Activated T-cell treated with anti-CD3 and anti-CD28 coated beads, Interleukin-2, amount 50 U/mL, for 24 hours (primary cell): ENCODE results near the gene CCDC92B.

Experiments
- DNase-seq: peaks from one replicate; pipeline ENCODE4 v3.0.0-alpha.2; 2020
- H3K27ac Mint-ChIP-seq: 2 replicates; pipeline ENCODE4 v1.8.0; 2020; ENCODE audit warnings: mild to moderate bottlenecking, mixed read lengths
- H3K27me3 Mint-ChIP-seq: 2 replicates; pipeline ENCODE4 v1.8.0; 2020; ENCODE audit warnings: mixed read lengths
- H3K36me3 Mint-ChIP-seq: 2 replicates; pipeline ENCODE4 v1.8.0; 2020; ENCODE audit warnings: low read depth, mixed read lengths
- H3K4me1 Mint-ChIP-seq: 2 replicates; pipeline ENCODE4 v1.8.0; 2020; ENCODE audit warnings: low read depth, mixed read lengths
- H3K4me3 Mint-ChIP-seq: 2 replicates; pipeline ENCODE4 v1.8.0; 2020; ENCODE audit warnings: mild to moderate bottlenecking, moderate library complexity, mixed read lengths
- H3K9me3 Mint-ChIP-seq: 2 replicates; pipeline ENCODE4 v1.8.0; 2020; ENCODE audit warnings: mixed read lengths

CCDC92B gene

DNA sequence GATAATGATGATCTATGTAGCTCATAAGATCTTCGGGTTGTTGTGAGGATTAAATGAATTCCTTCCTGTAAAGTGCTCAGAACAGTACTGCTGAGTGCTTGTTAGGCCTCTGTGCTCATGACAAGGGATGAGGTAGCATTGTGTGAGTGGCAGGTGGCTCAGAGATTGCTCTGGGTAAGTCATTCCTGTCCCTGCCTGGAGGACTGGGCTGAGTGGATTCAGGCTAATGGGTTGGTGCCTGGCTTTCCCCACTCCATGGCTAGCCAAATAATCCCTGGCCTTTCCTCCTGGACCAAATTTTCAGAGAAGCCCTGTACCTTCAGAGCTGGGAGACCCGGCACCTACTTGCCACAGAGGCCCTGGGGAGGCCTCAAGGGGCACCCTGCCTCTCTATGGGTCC is 1.3 kb upstream of the CCDC92B start:
- Mint-ChIP-seq H3K9me3 (no peaks in the 10 kb centered on the region), H3K4me1 (peaks cover 2% of the 10 kb centered on the region), H3K4me3 (no peak overlapping the region), H3K36me3 (no peaks in the 10 kb centered on the region), H3K27ac (no peak overlapping the region), H3K27me3 (peaks cover 73% of the 10 kb centered on the region)
- DNase-seq: no peak

DNA sequence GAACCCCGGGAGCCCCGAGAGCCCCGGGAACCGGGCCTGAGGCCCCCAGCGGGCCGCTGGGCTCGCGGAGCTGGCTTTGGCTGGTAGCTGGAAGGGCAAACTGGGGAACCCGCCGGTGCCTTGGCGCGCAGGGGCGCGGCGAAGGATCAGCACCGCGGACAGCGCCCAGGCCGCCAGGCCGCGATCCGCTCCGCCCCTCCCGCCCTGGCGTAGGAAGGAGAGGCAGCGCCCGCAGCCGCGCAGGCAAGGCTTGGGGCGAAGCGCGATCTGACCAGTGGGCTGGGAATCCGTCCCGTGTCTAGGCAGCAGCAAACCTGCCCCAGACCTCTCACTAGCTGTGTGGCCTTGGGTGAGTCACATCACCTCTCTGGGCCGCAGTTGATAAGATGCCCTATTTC is 331 bp upstream of the CCDC92B start:
- Mint-ChIP-seq H3K4me3 (no peak overlapping the region), H3K27me3 (peaks cover 76% of the 10 kb centered on the region), H3K27ac (no peak overlapping the region), H3K36me3 (no peaks in the 10 kb centered on the region), H3K9me3 (no peaks in the 10 kb centered on the region), H3K4me1 (no peaks in the 10 kb centered on the region)
- DNase-seq: peak; percentile 86

DNA sequence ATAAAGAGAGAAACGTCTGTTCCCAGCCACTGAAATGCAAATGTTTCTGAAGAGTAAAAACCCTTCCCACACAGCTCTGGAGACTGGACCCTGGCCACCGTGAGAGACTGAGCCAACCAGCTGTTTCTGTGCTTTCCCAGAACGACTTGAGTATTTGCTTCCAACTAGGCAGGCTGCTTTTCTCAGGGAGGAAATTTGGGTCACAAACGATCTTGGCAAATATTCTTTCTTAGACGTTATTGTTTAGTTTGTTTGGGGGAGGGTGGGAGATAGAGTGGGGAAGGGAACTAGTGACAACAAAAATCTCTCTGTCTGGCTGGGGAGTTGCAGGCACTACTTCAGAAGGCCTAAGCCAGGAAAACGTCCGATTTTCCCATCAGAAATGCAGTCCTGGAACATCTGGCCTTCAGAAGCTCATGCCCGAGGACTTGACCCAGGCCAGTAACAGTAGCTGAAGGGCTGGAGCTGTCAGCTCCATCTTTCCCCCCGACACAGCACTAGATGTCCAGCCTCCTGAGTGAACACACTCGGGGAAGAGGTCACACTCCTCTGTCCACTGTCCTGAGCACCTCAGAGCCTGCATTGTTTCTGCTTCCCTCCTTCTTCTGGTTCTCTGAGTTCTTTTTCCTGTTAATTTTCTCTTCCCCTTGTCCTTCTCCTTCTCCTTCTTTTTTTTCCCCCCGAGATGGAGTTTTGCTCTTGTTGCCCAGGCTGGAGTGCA is 4.0 kb downstream of the CCDC92B start:
- no peak overlapping the region for H3K4me3 Mint-ChIP-seq
- no peak overlapping the region for H3K27ac Mint-ChIP-seq
- H3K4me1 Mint-ChIP-seq: no peaks in the 10 kb centered on the region
- no peaks in the 10 kb centered on the region for H3K9me3 Mint-ChIP-seq
- no peak for DNase-seq
- peaks cover 61% of the 10 kb centered on the region for H3K27me3 Mint-ChIP-seq
- H3K36me3 Mint-ChIP-seq: no peaks in the 10 kb centered on the region

DNA sequence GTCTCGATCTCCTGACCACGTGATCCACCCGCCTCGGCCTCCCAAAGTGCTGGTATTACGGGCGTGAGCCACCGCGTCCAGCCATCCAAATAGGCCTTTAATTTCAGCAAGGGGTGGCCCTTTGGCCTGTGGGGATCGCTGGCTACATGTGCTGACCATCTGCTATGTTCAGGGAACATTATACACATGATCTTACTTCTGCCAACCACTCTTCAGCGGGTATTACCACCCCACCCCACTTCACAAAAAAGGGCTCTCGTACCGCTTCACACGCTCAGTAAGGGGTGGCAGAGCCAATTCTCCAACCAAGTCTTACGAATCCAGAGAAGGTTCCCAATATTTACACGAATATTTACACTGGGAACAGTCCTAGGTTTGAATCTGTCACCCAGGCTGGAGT is 11.8 kb downstream of the CCDC92B start:
- Mint-ChIP-seq H3K4me3 (no peak overlapping the region), H3K36me3 (no peaks in the 10 kb centered on the region), H3K27ac (no peak overlapping the region), H3K9me3 (no peaks in the 10 kb centered on the region), H3K4me1 (no peaks in the 10 kb centered on the region), H3K27me3 (peaks cover 23% of the 10 kb centered on the region)
- no peak for DNase-seq

DNA sequence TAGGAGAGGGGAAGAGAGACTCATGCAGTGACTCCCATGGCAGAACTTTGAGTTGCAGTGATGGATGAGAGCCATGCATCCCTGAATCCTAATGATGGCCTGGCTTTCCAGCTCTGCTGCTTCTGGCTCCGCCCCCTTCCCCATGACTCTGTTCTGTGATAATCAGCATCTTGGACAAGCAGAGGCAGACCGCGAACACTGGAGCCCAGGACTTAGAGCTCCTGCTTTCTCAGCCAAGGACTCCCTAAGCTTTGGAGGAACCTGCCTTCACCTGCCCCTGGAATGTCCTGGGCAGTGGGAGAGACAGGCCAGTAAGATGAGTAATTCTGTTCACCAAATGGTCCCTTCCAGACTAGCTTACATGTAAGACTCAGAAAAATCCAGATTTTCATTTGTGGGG is 12.5 kb downstream of the CCDC92B start:
- Mint-ChIP-seq H3K4me3 (no peak overlapping the region), H3K27me3 (peaks cover 18% of the 10 kb centered on the region), H3K36me3 (no peaks in the 10 kb centered on the region), H3K4me1 (no peaks in the 10 kb centered on the region), H3K27ac (no peak overlapping the region), H3K9me3 (no peaks in the 10 kb centered on the region)
- DNase-seq: no peak

DNA sequence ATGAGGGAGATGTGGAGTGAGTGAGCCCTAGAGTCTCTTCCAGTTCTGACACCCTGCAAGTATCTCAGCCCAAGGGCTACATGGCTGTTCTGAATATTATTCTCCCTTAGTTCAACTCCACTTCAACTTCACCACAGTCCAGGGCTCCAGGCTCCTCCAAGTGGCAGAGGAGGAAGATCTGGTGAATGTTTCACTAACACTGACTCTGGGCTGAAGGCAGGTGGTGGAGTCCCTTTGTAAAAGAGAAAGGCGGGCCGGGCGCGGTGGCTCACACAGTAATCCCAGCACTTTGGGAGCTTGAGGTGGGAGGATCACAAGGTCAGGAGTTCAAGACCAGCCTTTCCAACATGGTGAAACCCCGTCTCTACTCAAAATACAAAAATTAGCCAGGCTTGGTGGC is 13.6 kb downstream of the CCDC92B start:
- no peak overlapping the region for H3K27ac Mint-ChIP-seq
- H3K4me1 Mint-ChIP-seq: no peaks in the 10 kb centered on the region
- no peak for DNase-seq
- peaks cover 18% of the 10 kb centered on the region for H3K27me3 Mint-ChIP-seq
- H3K9me3 Mint-ChIP-seq: no peaks in the 10 kb centered on the region
- H3K4me3 Mint-ChIP-seq: no peak overlapping the region
- H3K36me3 Mint-ChIP-seq: no peaks in the 10 kb centered on the region

DNA sequence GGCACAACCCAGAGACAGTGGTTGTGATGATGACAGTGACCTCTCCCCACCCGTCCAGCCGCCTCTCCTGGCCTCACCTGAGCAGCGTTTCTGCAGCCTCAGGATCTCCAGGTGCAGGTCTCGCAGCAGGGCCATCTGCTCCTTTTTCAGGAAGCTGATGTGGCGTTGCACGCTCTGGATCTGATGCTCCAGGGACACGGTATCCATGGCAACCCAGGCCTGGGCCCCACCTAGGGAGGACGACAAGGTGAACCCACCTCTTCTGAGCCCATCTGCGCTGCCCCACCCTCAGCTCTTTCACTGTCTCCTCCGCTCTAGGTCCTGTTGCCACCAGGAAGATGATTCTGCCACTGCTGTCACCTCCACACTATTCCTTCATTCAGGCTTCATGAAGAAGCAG is 14.5 kb downstream of the CCDC92B start:
- Mint-ChIP-seq H3K27ac (no peak overlapping the region), H3K27me3 (peaks cover 22% of the 10 kb centered on the region), H3K4me1 (no peaks in the 10 kb centered on the region), H3K36me3 (no peaks in the 10 kb centered on the region), H3K9me3 (no peaks in the 10 kb centered on the region), H3K4me3 (no peak overlapping the region)
- DNase-seq: no peak

DNA sequence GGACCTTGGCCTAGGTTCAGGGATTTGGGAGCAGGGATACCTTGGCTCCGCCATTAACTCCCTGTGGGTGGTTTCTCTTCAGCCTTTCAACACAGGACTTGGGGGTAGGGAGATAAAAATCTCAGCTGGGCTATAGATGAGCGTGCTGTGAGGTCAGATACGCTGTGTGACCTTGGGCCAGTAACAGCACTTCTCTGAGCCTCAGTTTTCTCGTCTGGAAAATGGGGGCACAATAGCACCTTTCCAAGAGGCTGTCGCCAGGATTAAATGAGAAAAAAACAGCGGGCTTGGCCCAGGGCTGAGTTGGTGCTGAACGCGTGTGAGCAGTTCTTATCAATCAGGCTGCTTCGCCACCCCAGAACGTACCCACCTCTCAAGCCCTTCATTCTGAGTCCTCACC is 17.6 kb downstream of the CCDC92B start:
- Mint-ChIP-seq H3K27ac (no peak overlapping the region), H3K27me3 (peaks cover 44% of the 10 kb centered on the region), H3K9me3 (no peaks in the 10 kb centered on the region), H3K4me1 (no peaks in the 10 kb centered on the region), H3K36me3 (no peaks in the 10 kb centered on the region), H3K4me3 (no peak overlapping the region)
- no peak for DNase-seq

DNA sequence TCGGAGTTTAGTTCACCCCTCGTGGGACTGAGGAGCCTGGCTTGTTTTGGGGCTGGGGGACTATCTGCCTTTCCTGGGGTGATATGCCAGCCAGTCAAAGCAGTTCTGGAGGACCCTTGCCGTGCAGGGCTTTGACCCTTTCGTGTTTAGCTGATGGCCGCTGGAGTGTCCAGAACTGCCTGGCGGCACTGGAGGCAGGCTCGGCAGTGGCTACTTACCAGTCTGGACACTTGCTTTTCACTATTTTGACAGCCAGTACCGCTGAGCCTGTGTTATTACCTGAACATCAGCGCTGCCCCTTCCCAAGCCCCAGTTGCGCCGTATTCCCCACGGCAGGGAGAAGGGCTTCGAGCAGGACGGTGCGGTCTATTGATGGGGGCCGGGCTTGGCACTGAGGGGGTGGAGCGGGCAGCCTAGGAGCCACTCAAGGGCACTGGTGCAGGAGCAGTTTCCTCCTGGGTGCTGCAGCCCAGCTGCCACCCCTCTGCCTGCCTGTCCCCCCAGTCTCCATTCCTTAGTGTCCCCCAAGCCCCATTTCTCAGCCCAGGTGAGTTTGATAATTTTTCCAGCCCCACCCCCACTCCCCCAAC is 18.6 kb downstream of the CCDC92B start:
- no peaks in the 10 kb centered on the region for H3K4me1 Mint-ChIP-seq
- H3K27me3 Mint-ChIP-seq: peaks cover 44% of the 10 kb centered on the region
- no peak overlapping the region for H3K27ac Mint-ChIP-seq
- H3K4me3 Mint-ChIP-seq: no peak overlapping the region
- H3K36me3 Mint-ChIP-seq: no peaks in the 10 kb centered on the region
- no peak for DNase-seq
- H3K9me3 Mint-ChIP-seq: no peaks in the 10 kb centered on the region

DNA sequence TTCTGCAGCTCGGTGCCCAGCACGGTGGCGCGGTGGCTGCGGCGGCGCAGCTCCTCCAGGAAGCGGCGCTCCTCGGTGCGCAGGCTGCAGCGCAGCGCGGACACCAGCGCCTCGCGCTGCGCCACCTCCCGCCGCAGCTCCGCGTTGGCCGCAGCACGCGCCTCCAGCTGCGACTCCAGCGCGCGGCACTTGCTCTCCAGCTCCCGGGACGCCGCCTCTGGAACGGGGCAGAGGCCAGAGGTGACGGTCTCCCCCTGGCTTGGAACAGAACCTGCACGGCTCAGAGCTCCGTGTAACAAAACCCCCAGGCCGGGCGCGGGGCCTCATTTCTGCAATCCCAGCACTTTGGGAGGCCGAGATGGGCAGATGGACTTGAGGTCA is 24.7 kb downstream of the CCDC92B start:
- H3K4me3 Mint-ChIP-seq: no peak overlapping the region
- H3K9me3 Mint-ChIP-seq: no peaks in the 10 kb centered on the region
- H3K27ac Mint-ChIP-seq: no peak overlapping the region
- no peaks in the 10 kb centered on the region for H3K36me3 Mint-ChIP-seq
- DNase-seq: peak; percentile 69
- peaks cover 13% of the 10 kb centered on the region for H3K4me1 Mint-ChIP-seq
- H3K27me3 Mint-ChIP-seq: peaks cover 52% of the 10 kb centered on the region

DNA sequence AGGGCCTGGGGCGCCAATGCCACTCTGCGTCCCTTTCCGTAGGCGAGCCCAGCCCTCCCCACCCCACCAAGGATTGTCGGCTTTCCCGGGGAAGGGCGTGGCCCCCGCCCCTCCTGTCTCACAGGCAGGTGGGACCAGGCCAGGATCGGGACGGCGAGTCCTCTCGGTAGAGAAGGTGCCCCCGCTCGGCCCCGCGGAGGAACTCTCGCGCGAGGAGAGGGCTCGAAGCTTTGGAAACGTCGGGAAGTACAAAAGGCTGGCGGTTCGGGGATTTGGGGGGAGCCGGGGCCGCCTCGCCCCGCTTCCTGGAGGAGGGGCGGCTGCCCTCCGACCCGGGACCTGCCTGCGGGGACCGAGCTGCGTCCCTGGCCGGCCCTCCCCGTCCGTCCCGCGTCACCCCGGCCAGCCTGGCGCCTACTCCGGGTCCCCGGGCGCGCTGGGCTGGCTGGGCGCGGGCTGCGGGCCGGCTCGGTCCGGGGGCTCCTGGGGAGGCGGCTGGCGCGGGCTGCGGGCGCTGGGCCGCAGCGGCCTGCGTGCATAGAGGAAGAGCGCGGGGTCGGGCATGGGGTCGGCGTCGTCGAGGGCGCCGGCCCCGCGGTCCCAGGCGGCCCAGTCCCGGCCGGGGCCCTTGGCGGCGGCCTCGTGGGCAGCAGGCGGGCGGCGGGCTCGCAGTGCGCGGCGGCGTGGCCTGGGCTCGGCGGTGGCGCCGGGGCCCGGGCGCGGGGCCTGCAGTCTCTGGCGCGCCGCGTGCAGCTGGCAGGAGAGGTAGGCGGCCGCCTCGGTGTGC is 25.3 kb downstream of the CCDC92B start:
- H3K27ac Mint-ChIP-seq: no peak overlapping the region
- H3K4me3 Mint-ChIP-seq: no peak overlapping the region
- no peaks in the 10 kb centered on the region for H3K36me3 Mint-ChIP-seq
- no peaks in the 10 kb centered on the region for H3K9me3 Mint-ChIP-seq
- peaks cover 51% of the 10 kb centered on the region for H3K27me3 Mint-ChIP-seq
- peaks cover 13% of the 10 kb centered on the region for H3K4me1 Mint-ChIP-seq
- no peak for DNase-seq

DNA sequence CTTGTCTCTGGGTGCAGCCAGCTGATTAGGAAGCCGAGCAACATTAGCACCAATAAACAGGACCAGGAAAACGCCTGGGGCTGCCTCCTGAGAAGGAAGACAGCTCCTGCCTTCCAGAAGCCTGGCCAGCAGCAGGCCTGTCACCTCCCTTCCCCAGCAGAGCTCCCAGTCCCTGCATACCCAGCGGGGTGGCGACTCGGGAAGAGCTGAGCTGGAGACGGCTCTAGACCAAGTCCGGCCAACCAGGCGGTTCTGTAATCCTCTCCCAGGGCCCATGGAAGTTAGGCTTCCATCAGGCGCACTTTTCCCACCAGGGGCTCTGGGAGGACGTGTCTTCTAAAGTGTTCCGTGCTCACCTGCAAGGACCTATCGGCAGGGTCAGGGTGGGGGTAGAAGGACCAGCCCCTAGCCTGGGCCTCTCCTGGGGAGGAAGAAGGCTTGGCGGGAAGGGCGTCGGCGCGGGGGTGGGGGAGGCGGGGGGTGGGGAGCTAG is 25.9 kb downstream of the CCDC92B start:
- Mint-ChIP-seq H3K4me1 (peaks cover 13% of the 10 kb centered on the region), H3K36me3 (no peaks in the 10 kb centered on the region), H3K27me3 (peaks cover 48% of the 10 kb centered on the region), H3K4me3 (no peak overlapping the region), H3K27ac (no peak overlapping the region), H3K9me3 (no peaks in the 10 kb centered on the region)
- DNase-seq: no peak

DNA sequence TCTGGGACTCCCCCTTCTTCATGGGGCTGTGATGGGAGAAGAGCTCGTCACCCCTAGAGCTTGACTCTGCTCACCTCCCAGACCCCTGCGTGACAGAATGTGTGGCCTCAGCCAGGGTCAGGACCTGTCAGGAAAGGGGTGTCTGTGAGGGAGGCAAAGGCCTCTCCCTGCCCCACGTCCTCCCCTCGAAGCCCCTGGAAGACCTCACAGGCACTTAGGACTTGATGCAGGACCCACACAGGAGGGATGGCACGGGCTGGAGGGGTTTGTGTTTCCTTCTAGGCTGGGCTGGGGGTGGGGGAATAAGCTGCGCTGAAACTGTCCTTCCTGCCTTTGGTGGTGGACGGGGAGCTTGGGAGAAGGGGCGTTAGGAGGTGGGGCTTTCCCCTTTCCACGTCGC is 26.8 kb downstream of the CCDC92B start:
- Mint-ChIP-seq H3K27ac (no peak overlapping the region), H3K4me3 (no peak overlapping the region), H3K9me3 (no peaks in the 10 kb centered on the region), H3K27me3 (peaks cover 40% of the 10 kb centered on the region), H3K4me1 (peaks cover 14% of the 10 kb centered on the region), H3K36me3 (no peaks in the 10 kb centered on the region)
- DNase-seq: no peak

DNA sequence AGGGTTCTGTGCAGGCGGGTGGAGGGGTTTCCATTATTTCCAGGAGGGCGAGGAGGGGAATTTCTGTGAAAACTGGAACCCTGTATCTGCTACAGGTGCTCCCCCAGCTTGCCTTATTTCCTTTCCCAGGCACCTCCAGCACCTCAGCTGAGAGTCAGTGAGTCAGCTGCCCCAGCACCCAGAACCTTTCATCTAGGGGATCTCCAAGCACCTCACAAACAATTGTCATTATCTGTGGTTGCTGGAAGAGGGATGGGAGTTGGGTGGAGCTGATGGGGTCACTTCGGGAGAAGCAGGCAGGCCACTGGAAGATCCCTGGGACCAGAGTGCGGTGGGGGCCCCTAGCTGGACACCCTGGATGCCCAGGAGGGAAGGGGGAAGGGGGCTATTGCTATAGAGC is 27.8 kb downstream of the CCDC92B start:
- Mint-ChIP-seq H3K27me3 (peaks cover 31% of the 10 kb centered on the region), H3K9me3 (no peaks in the 10 kb centered on the region), H3K4me3 (no peak overlapping the region), H3K36me3 (no peaks in the 10 kb centered on the region), H3K27ac (no peak overlapping the region), H3K4me1 (peaks cover 14% of the 10 kb centered on the region)
- no peak for DNase-seq

DNA sequence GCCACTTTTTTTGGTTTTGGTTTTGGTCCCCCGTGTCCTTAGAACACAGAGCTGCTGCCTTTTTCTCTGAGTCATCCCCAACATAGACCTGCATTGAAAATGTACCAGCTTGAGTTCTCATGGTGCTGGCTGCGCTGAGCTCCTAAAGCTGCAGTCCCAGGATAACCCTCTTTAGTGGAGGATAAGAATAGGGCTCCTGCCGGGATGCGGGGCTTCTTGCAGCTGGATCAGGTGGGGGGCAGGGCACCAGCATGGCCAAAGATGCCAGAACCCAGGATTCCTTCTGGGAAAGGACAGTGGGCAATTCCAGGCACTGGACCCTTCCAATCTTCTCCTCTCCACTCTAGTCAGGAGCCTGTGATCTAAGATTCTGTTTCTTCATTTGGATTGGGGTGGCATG is 29.6 kb downstream of the CCDC92B start:
- no peak for DNase-seq
- Mint-ChIP-seq H3K36me3 (no peaks in the 10 kb centered on the region), H3K27ac (no peak overlapping the region), H3K27me3 (peaks cover 24% of the 10 kb centered on the region), H3K9me3 (no peaks in the 10 kb centered on the region), H3K4me3 (no peak overlapping the region), H3K4me1 (peaks cover 11% of the 10 kb centered on the region)
